Vagina (tissue), 2 donors: ENCODE data around the gene GRAMD2B.

Experiments used
- CTCF ChIP-seq, 3 experiments: fragments of 450-650 bp in 2 of 3; fragments of 200-600 bp in 1 of 3; sonication (generic) in 1 of 3; IDR thresholded peaks; one replicate each; pipeline ENCODE4 v1.5.1; 2017 to 2019; ENCODE audit warnings: antibody characterized with exemption in 3 of 3, mild to moderate bottlenecking in 2 of 3, moderate library complexity in 2 of 3
- POLR2A ChIP-seq, 2 donors: fragments of 450-650 bp; IDR thresholded peaks; one replicate each; pipeline ENCODE4 v1.6.1; 2017; ENCODE audit warnings: antibody characterized with exemption in 2 of 2, mild to moderate bottlenecking in 2 of 2, moderate library complexity in 2 of 2
- POLR2AphosphoS5 ChIP-seq, 2 donors: sonication (generic); formaldehyde crosslinking; IDR thresholded peaks; one replicate each; pipeline ENCODE4 v1.9.0; 2017; ENCODE audit warnings: antibody characterized with exemption in 2 of 2, mild to moderate bottlenecking in 2 of 2, low read depth in 1 of 2; ENCODE audit not compliant: insufficient read depth in 1 of 2

DNA sequence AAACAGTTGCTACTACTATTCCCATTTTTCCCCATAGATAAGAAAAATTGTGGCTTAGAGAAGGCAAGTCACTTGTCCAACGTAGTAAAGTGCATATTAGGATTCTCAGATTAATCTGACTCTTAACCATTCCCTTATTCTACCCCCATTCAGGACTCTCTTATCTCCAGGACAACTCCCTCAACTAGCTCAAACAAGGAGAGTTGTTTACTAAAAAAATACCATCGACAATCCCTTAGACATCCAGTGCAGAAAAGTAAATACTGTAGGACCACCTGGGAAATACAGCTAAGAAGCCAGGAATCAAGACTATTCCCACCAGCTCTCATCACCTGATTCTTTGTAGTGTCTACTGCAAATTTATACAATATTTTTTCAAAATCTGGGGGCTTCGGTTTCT lies 9.4 kb upstream of the GRAMD2B start:
- TF ChIP-seq CTCF (IDR thresholded peaks at IDR 0.05) (no peak), POLR2A (IDR thresholded peaks at IDR 0.05) (no peak), POLR2AphosphoS5 (IDR thresholded peaks at IDR 0.05; ENCODE audit: insufficient read depth in 1 of 2, low read depth in 1 of 2) (no peak)
